ENCODE measurements around the gene CHST11. TPM values are rescaled to one million over a fixed set of nuclear protein-coding genes. Genes with fewer than 3 reads are reported as not detected.

Gene CHST11
- total RNA-seq, 1 experiment from 2014 or later: 6.7 TPM

GRCh38 chr12:104427547-104427938 is 29.2 kb upstream of the CHST11 start:
- H3K9me3 Mint-ChIP-seq: peaks cover 3% of the 10 kb centered on the region in 2 experiments; a peak in 4 of 5 replicates
- Histone ChIP-seq H3K4me1 (ENCODE audit: insufficient read depth, low read length) (no peaks in the 10 kb centered on the region; the same call in 1 of the 2 replicates), H2BK5ac (ENCODE audit: insufficient read length, low read length) (no peak overlapping the region), H2BK120ac (ENCODE audit: low read depth, low read length, poor library complexity, severe bottlenecking) (no peak overlapping the region), H3K79me1 (ENCODE audit: insufficient read depth, low read depth, low read length, poor library complexity, severe bottlenecking) (no peaks in the 10 kb centered on the region), H3K4me2 (ENCODE audit: insufficient read depth, insufficient read length, low read length) (no peak overlapping the region), H3K9ac (ENCODE audit: extremely low read depth, insufficient read length, low read length) (no peak overlapping the region), H4K20me1 (ENCODE audit: control insufficient read depth, insufficient read depth, insufficient read length) (no peaks in the 10 kb centered on the region), H3K27ac (ENCODE audit: insufficient read length, low read depth, low read length) (no peak overlapping the region), H3K79me2 (ENCODE audit: insufficient read depth, low read length) (no peaks in the 10 kb centered on the region), H4K8ac (replicated peaks; ENCODE audit: insufficient read length, low read depth, low read length) (no peak overlapping the region), H3K27me3 (ENCODE audit: insufficient read depth, low read length) (no peaks in the 10 kb centered on the region), H3K56ac (ENCODE audit: insufficient read length, low read depth, low read length) (no peak overlapping the region), H2AK5ac (ENCODE audit: insufficient read length, low read length) (no peak overlapping the region), H2AFZ (ENCODE audit: low read length) (no peak overlapping the region), H3K18ac (ENCODE audit: insufficient read length, low read depth, low read length) (no peak overlapping the region), H2BK15ac (ENCODE audit: low read depth, low read length) (no peak overlapping the region), H2BK12ac (ENCODE audit: insufficient read length, low read depth, low read length) (no peak overlapping the region), H4K5ac (ENCODE audit: insufficient read length, low read depth, low read length) (no peak overlapping the region), H3K23me2 (ENCODE audit: insufficient read length, low read depth, low read length, poor library complexity, severe bottlenecking) (no peaks in the 10 kb centered on the region), H3T11ph (ENCODE audit: low read length) (no peak overlapping the region), H3K4ac (ENCODE audit: low read depth, low read length) (no peak overlapping the region), H4K91ac (ENCODE audit: insufficient read length, low read depth, low read length) (no peak overlapping the region), H3K9me3 (ENCODE audit: control insufficient read depth, low read depth, low read length) (no peaks in the 10 kb centered on the region), H3K23ac (ENCODE audit: insufficient read length, low read depth, low read length) (no peak overlapping the region), H2BK20ac (ENCODE audit: low read depth, low read length, poor library complexity, severe bottlenecking) (no peak overlapping the region), H3K14ac (ENCODE audit: insufficient read depth, low read length) (no peak overlapping the region)
- TF ChIP-seq, protein P1, sequence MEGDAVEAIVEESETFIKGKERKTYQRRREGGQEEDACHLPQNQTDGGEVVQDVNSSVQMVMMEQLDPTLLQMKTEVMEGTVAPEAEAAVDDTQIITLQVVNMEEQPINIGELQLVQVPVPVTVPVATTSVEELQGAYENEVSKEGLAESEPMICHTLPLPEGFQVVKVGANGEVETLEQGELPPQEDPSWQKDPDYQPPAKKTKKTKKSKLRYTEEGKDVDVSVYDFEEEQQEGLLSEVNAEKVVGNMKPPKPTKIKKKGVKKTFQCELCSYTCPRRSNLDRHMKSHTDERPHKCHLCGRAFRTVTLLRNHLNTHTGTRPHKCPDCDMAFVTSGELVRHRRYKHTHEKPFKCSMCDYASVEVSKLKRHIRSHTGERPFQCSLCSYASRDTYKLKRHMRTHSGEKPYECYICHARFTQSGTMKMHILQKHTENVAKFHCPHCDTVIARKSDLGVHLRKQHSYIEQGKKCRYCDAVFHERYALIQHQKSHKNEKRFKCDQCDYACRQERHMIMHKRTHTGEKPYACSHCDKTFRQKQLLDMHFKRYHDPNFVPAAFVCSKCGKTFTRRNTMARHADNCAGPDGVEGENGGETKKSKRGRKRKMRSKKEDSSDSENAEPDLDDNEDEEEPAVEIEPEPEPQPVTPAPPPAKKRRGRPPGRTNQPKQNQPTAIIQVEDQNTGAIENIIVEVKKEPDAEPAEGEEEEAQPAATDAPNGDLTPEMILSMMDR (conservative IDR thresholded peaks at IDR 0.05): no peak
- no CpG with 5 or more reads among the region's 1 CpG for WGBS (ENCODE audit: extremely low coverage, insufficient read length, low lambda C conversion rate)
- H3K4me1 Mint-ChIP-seq: peaks cover 0 to 4% of the 10 kb centered on the region in 2 experiments; a peak in 2 of 4 replicates
- H3K4me3 Mint-ChIP-seq: no peak overlapping the region
- H3K36me3 Mint-ChIP-seq (ENCODE audit: insufficient read depth in 1 of 3, low read depth in 3 of 3): peaks cover 0 to 4% (median 3%) of the 10 kb centered on the region in 3 experiments; a peak in 3 of 7 replicates
- H3K27ac Mint-ChIP-seq: no peak overlapping the region
- peaks cover 6% of the 10 kb centered on the region; the same call in 1 of the 2 replicates for H3K27me3 Mint-ChIP-seq (ENCODE audit: low read depth)
- no peak for DNase-seq
